Kidney (tissue), 14 donors: ENCODE measurements around the gene SLC41A3. TPM values are rescaled to one million over a fixed set of nuclear protein-coding genes. Genes with fewer than 3 reads are reported as not detected.
A peak's percentile ranks its signal among the peaks of the same experiment; 100 is the strongest.

Source experiments
- DNase-seq, 5 donors: peaks; one replicate each; pipeline ENCODE4 v3.0.0-alpha.2; 2013 to 2020
- FAIRE-seq: peaks from 2 replicates; lab custom pipeline; 2012; peaks lifted over from hg19 to GRCh38; lab: Jason Lieb, UNC
- H3K27ac ChIP-seq, 2 donors: one replicate each; pipeline ENCODE4 v1.7.0; 2013; ENCODE audit warnings: low read depth in 2 of 2, low read length in 2 of 2, inconsistent platforms in 1 of 2
- H3K27me3 ChIP-seq: one replicate; pipeline ENCODE4 v1.7.1; 2013; ENCODE audit warnings: low read length, inconsistent platforms; ENCODE audit not compliant: control insufficient read depth, insufficient read depth
- H3K36me3 ChIP-seq, 3 donors: one replicate each; pipeline versions ENCODE4 v1.7.0 to v1.7.1; 2013; ENCODE audit warnings: low read length in 3 of 3, control low read depth in 1 of 3, inconsistent platforms in 1 of 3; ENCODE audit not compliant: insufficient read depth in 3 of 3, control insufficient read depth in 2 of 3
- H3K4me1 ChIP-seq, 3 donors: one replicate each; pipeline versions ENCODE4 v1.7.0 to v1.7.1; 2013; ENCODE audit warnings: low read length in 3 of 3, inconsistent platforms in 1 of 3, low read depth in 1 of 3; ENCODE audit not compliant: control insufficient read depth in 2 of 3, insufficient read depth in 2 of 3
- H3K4me3 ChIP-seq, 3 donors: one replicate each; pipeline versions ENCODE4 v1.7.0 to v1.8.1; 2013; ENCODE audit warnings: low read length in 3 of 3, control low read depth in 1 of 3, inconsistent platforms in 1 of 3
- H3K9ac ChIP-seq, 3 donors: one replicate each; pipeline versions ENCODE4 v1.7.0 to v1.7.1; 2013; ENCODE audit warnings: low read length in 3 of 3, control low read depth in 1 of 3, inconsistent platforms in 1 of 3
- H3K9me3 ChIP-seq, 3 donors: one replicate each; pipeline versions ENCODE4 v1.7.0 to v1.7.1; 2013; ENCODE audit warnings: low read length in 3 of 3, control low read depth in 1 of 3, inconsistent platforms in 1 of 3; ENCODE audit not compliant: control insufficient read depth in 2 of 3, insufficient read depth in 1 of 3
- intact Hi-C: fragments of 100-400 bp; cut with DNase I; formaldehyde crosslinking; loops from one replicate; pipeline ENCODE4 v1.11.1; 2022
- polyA plus RNA-seq: library from polyadenylated mRNA; stranded (reverse); fragments of 350-450 nt; fragmentation: Illumina TruSeq; extraction: RNeasy Lipid Tissue Mini Kit (QIAGEN cat#74804); gene quantifications from one replicate; pipeline ENCODE4 v1.2.3, GENCODE V29; 2014; ENCODE audit warnings: low read depth, low replicate concordance; ENCODE audit not compliant: insufficient read depth
- total RNA-seq: library from RNA; stranded (reverse); fragmentation: NEBNext Ultra II Directional; extraction: Animal tissue kit (Norgen Biotek cat#: 25700); gene quantifications from one replicate; pipeline ENCODE4 v1.2.1, GENCODE V29; 2021
- TF ChIP-seq, protein P1 (sequence below): IDR thresholded peaks from 3 replicates; pipeline ENCODE4 v1.5.1; 2012; ENCODE audit warnings: mild to moderate bottlenecking, moderate library complexity, borderline replicate concordance; ENCODE audit not compliant: insufficient read depth; ENCODE audit errors: extremely low read depth
- donor health status: control.
- donor health status: control.
- donor health status: control.
- donor health status: control.
- donor health status: control.
- donor health status: DM: yes; HTN: yes; CAD: no.
- donor health status: Normal renal cell carcinoma (clear cell type).

The SLC41A3 gene
- total and polyA plus RNA-seq, 2 donors from 2014 or later: 31.6 to 74.3 TPM

DNA sequence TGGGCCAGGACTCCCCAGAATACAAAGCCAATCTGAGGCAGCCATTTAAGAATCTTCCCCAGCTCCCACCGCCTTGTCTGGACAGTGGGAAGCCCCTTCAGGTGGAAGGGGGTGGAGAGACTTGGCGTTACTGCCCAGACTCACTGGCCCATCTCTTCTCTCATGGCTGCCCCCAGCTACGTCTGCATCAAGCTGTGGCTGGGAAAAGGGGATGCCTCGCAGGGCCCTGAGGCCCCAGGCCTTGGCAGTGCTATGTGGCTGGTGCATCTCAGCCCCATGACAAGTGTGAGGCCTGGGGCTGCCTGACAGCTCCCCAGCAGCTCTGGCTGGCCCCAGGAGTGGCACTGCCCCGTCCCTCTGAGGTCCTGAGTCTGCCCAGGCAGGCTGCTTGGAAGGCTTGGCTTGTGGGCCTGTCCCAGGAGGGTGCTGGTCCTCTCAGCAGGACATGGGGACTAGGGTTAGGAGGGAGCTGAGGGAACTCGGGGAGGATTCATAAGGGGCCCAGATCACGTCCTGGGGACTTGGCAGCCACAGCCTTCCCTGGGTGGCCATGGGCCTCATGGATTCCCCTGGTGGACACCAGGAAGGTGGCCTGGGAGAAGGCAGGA, 20.2 kb upstream of the SLC41A3 start:
- FAIRE-seq (no peak), DNase-seq (peak in 1 of 5 donors; percentile 3)
- H3K27ac ChIP-seq: no peak overlapping the region
- H3K9me3 ChIP-seq: no peaks in the 10 kb centered on the region
- no peak overlapping the region for H3K4me3 ChIP-seq
- H3K9ac ChIP-seq: no peak overlapping the region
- no peaks in the 10 kb centered on the region for H3K27me3 ChIP-seq
- intact Hi-C loops: no loop called here
- H3K4me1 ChIP-seq: no peaks in the 10 kb centered on the region
- peaks cover 0 to 57% (median 27%) of the 10 kb centered on the region in 3 donors for H3K36me3 ChIP-seq
- TF ChIP-seq, protein P1, sequence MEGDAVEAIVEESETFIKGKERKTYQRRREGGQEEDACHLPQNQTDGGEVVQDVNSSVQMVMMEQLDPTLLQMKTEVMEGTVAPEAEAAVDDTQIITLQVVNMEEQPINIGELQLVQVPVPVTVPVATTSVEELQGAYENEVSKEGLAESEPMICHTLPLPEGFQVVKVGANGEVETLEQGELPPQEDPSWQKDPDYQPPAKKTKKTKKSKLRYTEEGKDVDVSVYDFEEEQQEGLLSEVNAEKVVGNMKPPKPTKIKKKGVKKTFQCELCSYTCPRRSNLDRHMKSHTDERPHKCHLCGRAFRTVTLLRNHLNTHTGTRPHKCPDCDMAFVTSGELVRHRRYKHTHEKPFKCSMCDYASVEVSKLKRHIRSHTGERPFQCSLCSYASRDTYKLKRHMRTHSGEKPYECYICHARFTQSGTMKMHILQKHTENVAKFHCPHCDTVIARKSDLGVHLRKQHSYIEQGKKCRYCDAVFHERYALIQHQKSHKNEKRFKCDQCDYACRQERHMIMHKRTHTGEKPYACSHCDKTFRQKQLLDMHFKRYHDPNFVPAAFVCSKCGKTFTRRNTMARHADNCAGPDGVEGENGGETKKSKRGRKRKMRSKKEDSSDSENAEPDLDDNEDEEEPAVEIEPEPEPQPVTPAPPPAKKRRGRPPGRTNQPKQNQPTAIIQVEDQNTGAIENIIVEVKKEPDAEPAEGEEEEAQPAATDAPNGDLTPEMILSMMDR: no peak

DNA sequence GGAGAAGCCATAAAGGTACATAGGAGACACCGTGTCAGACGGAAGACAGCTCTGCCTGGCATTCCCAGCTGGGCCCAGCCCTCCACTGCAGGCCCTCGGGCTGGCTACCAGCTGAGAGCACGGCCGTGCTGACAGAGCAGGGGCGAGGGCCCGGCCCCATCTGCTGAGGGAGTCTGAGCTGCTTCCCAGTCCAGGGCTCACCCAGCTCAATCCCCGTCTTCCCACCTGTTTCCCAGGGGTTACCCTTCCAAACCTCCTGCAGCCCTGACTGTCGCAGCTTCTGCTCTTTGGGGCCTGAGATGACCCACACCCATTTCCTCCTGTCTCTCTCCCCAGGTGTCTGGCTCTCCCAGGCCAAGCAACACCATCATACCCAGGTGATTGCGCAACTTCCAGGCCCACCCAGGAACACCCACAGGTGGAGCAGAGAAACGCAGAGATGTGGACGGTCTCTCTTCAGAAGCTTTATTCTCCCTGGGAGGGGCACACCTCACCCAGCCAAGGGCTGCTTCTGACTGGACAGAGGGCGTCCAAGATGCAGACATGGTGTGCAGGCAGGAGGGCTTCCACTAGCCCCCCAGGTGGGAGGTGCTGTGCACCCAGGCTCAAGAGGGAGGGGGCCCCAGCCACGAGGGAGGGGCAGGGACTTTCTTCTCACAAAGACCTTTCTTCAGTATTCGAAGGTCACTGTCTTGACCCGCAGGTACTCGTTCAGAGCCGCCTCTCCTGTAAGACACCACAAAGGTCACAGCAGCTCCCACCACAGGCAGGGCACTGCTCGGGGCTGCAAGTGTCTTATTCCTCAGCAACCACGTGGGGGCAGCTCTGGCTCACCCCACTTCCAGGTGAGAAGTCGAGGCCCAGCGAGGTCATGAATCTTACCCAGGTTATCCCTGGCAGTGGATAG, 19.4 kb upstream of the SLC41A3 start:
- Histone ChIP-seq H3K9ac (no peak overlapping the region), H3K4me1 (no peaks in the 10 kb centered on the region), H3K4me3 (no peak overlapping the region), H3K27ac (no peak overlapping the region), H3K36me3 (peaks cover 0 to 50% (median 24%) of the 10 kb centered on the region in 3 donors), H3K9me3 (no peaks in the 10 kb centered on the region), H3K27me3 (no peaks in the 10 kb centered on the region)
- DNase-seq (peak in 1 of 5 donors; percentile 7), FAIRE-seq (no peak)
- intact Hi-C loops: no loop called here
- TF ChIP-seq, protein P1: no peak

DNA sequence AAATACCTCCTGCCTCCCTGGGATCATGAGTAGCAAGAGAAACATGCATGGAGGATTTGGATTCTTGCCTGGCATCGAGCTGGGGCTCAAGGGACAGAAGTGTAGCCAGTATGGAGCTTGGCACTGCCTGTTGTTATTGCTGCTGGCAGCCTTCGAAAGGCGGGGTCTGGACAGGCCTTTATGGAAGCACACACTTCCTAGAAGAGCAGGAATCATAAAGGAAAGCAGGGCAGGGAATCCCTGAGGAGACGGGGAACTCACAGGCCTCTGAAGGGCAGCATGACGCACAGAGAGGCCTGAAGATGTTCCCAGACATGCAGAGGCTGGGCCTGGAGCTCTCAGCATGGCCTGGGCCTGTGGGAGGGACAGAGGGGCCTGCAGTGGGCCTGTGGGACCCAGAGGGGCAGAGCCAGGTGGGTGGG, 18.6 kb upstream of the SLC41A3 start:
- Histone ChIP-seq H3K9ac (no peak overlapping the region), H3K27me3 (no peaks in the 10 kb centered on the region), H3K27ac (no peak overlapping the region), H3K4me1 (no peaks in the 10 kb centered on the region), H3K36me3 (peaks cover 0 to 45% (median 19%) of the 10 kb centered on the region in 3 donors), H3K4me3 (no peak overlapping the region), H3K9me3 (no peaks in the 10 kb centered on the region)
- FAIRE-seq (no peak), DNase-seq (no peak)
- intact Hi-C loops: no loop called here
- TF ChIP-seq, protein P1: no peak
